ENCODE data around the gene POM121L12.

- TF ChIP-seq CTCF (conservative IDR thresholded peaks at IDR 0.05 in 1 of 2, IDR thresholded peaks at IDR 0.05 in 1 of 2; ENCODE audit: low read depth in 1 of 2, low read length in 2 of 2) (no peak), EZH2 (IDR thresholded peaks at IDR 0.05; ENCODE audit: low read length, missing control alignments) (no peak)
These were observed 42.8 kb upstream of the POM121L12 start for GRCh38 chr7:52992479-52993162.

Measured in fibroblast of lung (primary cell).